K562 (cell line): ENCODE results near the gene AGAP3. TPM values are rescaled to one million over a fixed set of nuclear protein-coding genes. Genes with fewer than 3 reads are reported as not detected.

Experiments used
- BDP1 ChIP-seq: IDR thresholded peaks from 3 replicates; pipeline ENCODE4 v1.6.1; 2011; ENCODE audit not compliant: insufficient read length, insufficient read depth
- CHAMP1 ChIP-seq: fragments of 450-650 bp; IDR thresholded peaks from 2 replicates; pipeline ENCODE4 v1.6.1; 2016; ENCODE audit warnings: mild to moderate bottlenecking
- CHCHD3 ChIP-seq: fragments of 250-450 bp; sonication (Bioruptor Pico); IDR thresholded peaks from 2 replicates; pipeline ENCODE4 v2.1.2; 2022; ENCODE audit warnings: mild to moderate bottlenecking
- CREBBP ChIP-seq: IDR thresholded peaks from one replicate; pipeline ENCODE4 v1.6.1; 2012; ENCODE audit warnings: low read depth, mild to moderate bottlenecking, control low read depth, inconsistent platforms, low read length
- DLX4 ChIP-seq: fragments of 250-450 bp; sonication (Bioruptor Pico); IDR thresholded peaks from 2 replicates; pipeline ENCODE4 v1.6.1; 2021; ENCODE audit warnings: mild to moderate bottlenecking
- DNMT1 ChIP-seq: fragments of 450-650 bp; IDR thresholded peaks from 2 replicates; pipeline ENCODE4 v1.6.1; 2016; ENCODE audit warnings: antibody characterized with exemption, mild to moderate bottlenecking
- GABPB1 ChIP-seq: sonication (generic); formaldehyde crosslinking; IDR thresholded peaks from 2 replicates; pipeline ENCODE4 v1.8.0; 2022; ENCODE audit warnings: mild to moderate bottlenecking, missing genetic modification reagents
- GTF2F1 ChIP-seq: IDR thresholded peaks from 2 replicates; pipeline ENCODE4 v1.6.1; 2011; ENCODE audit warnings: low read depth, low read length, improper control_type of control experiment
- NCOA6 ChIP-seq: fragments of 450-650 bp; IDR thresholded peaks from 2 replicates; pipeline ENCODE4 v1.6.1; 2017; ENCODE audit warnings: mild to moderate bottlenecking
- POLR2H ChIP-seq: IDR thresholded peaks from 2 replicates; pipeline ENCODE4 v1.6.1; 2016; ENCODE audit warnings: missing genetic modification characterization, low read depth, mild to moderate bottlenecking, control low read depth, missing compliant biosample characterization, moderate library complexity
- RBBP5 ChIP-seq: fragments of 200-600 bp; sonication (generic); IDR thresholded peaks from 2 replicates; pipeline ENCODE4 v1.6.1; 2012; ENCODE audit warnings: borderline replicate concordance, mild to moderate bottlenecking, low read length, control low read depth, inconsistent platforms; ENCODE audit not compliant: insufficient read depth, poor library complexity, severe bottlenecking
- RBM17 ChIP-seq: fragments of 200-400 bp; formaldehyde crosslinking; IDR thresholded peaks from 2 replicates; pipeline ENCODE4 v1.6.1; 2017; ENCODE audit warnings: low read depth, mild to moderate bottlenecking, low read length, borderline replicate concordance
- SRSF1 ChIP-seq: fragments of 200-400 bp; formaldehyde crosslinking; IDR thresholded peaks from 2 replicates; pipeline ENCODE4 v1.6.1; 2017; ENCODE audit warnings: mild to moderate bottlenecking, low read depth, low read length, moderate library complexity
- STAT5A ChIP-seq: IDR thresholded peaks from 2 replicates; pipeline ENCODE4 v1.6.1; 2012; ENCODE audit warnings: low read length, inconsistent platforms, borderline replicate concordance
- U2AF1 ChIP-seq: fragments of 200-400 bp; formaldehyde crosslinking; optimal IDR thresholded peaks from 2 replicates; pipeline ENCODE3; 2017; ENCODE audit warnings: mild to moderate bottlenecking, low read depth, low read length, moderate library complexity
- YBX1 ChIP-seq: fragments of 450-650 bp; IDR thresholded peaks from 2 replicates; pipeline ENCODE4 v1.7.1; 2016; ENCODE audit warnings: mild to moderate bottlenecking
- ZC3H11A ChIP-seq: IDR thresholded peaks from 2 replicates; pipeline ENCODE4 v1.6.1; 2012; ENCODE audit warnings: low read depth, low read length, improper control_type of control experiment
- ZFX ChIP-seq: sonication (generic); formaldehyde crosslinking; IDR thresholded peaks from 2 replicates; pipeline ENCODE4 v1.8.0; 2022; ENCODE audit warnings: mild to moderate bottlenecking, missing genetic modification reagents, moderate library complexity
- ZNF518B ChIP-seq: fragments of 250-450 bp; sonication (Bioruptor Pico); IDR thresholded peaks from 2 replicates; pipeline ENCODE4 v1.5.0; 2021; ENCODE audit warnings: mild to moderate bottlenecking, moderate library complexity
- ZNF707 ChIP-seq: fragments of 250-450 bp; sonication (Bioruptor Pico); conservative IDR thresholded peaks from 2 replicates; pipeline ENCODE4 v1.8.0; 2022; ENCODE audit warnings: inconsistent platforms, mild to moderate bottlenecking, moderate library complexity
- ZSCAN32 ChIP-seq: fragments of 450-650 bp; formaldehyde crosslinking; IDR thresholded peaks from 2 replicates; pipeline ENCODE4 v1.4.0; 2020; ENCODE audit warnings: mild to moderate bottlenecking, moderate library complexity
- polyA plus RNA-seq, 8 experiments: library from polyadenylated mRNA; depleted of rRNA in 4 of 8; stranded (reverse) in 5 of 8; unstranded in 3 of 8; fragments of >200 nt; fragmentation: Nextera tagmentation in 2 of 8; fragmentation: Illumina TruSeq in 1 of 8; extraction: Ambion mirVana in 2 of 8; extraction: Trizol in 1 of 8; gene quantifications; 2 replicates each; pipeline versions ENCODE4 v1.2.1 to v1.2.3, GENCODE V29; 2011 to 2014; ENCODE audit warnings: inconsistent platforms in 1 of 8, missing spikeins in 1 of 8
- total RNA-seq, 7 experiments: library from RNA; depleted of rRNA in 6 of 7; stranded (reverse); fragments of >200 nt in 6 of 7; fragmentation: Illumina TruSeq in 2 of 7; extraction: Trizol in 2 of 7; gene quantifications; 2 replicates each; pipeline versions ENCODE4 v1.2.1 to v1.2.3, GENCODE V29; 2011 to 2021; ENCODE audit warnings: low replicate concordance in 1 of 7
- TF ChIP-seq, protein P1 (sequence below): fragments of 250-450 bp; sonication (Bioruptor Pico); IDR thresholded peaks from 2 replicates; pipeline ENCODE4 v1.5.0; 2020; ENCODE audit warnings: mild to moderate bottlenecking

AGAP3 gene
- total and polyA plus RNA-seq, 9 of the 15 experiments (the other 6 are each of a cell fraction or from before 2014, with no cell fraction given): 3.4 to 208 (median 62.2) TPM

DNA sequence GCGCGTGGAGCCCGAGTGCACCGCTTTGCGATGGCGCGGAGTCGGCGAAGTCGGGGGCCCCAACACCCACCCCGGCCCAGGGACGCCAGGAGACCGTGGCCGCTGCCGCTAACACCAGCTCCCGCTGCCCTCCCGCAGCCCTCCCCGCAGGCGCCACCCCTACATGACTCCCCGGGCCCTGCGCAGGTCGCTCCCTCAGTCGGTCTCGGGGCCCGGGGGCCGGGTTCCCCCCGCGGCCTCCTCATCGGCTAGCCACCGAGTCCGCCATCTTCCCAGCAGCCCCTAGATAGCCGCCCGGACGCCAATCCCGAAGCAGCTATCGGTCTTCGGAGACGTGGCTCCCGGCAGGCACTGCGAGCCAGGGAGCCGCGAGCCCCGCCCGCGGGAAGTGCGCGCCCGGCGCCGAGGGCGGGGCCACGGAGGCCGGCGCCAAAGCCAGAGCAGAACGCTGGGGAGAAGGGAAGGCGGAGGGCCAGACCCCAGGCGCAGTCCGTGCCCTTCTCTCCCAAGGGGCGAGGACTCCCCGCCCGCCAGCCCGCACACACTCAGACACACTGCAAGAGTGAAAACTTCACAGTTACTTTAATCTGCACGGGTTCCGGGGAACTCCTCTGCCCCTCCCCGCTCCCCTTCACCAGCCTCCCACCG is 5.6 kb upstream of the AGAP3 start, which contains the start of gene FASTK (continued):
- TF ChIP-seq ZNF518B (CRISPR knock-in tag) (no peak), POLR2H (tag) (no peak), RBM17 (no peak), CREBBP (no peak), GTF2F1 (peak; percentile 74; the same call in 1 of the 2 replicates), ZFX (CRISPR knock-in tag) (peak; percentile 97), YBX1 (no peak), GABPB1 (CRISPR knock-in tag) (peak; percentile 73; the same call in 1 of the 2 replicates), CHAMP1 (no peak), STAT5A (no peak), SRSF1 (0 out of 2 replicates have a peak, but pooled peaks have one; percentile 67), DNMT1 (0 out of 2 replicates have a peak, but pooled peaks have one; percentile 43), RBBP5 (peak; percentile 82), U2AF1 (peak; percentile 84), CHCHD3 (CRISPR knock-in tag) (0 out of 2 replicates have a peak, but pooled peaks have one; percentile 25), NCOA6 (no peak), ZNF707 (CRISPR knock-in tag) (no peak), ZC3H11A (no peak), DLX4 (CRISPR knock-in tag) (no peak), BDP1 (no peak), ZSCAN32 (CRISPR knock-in tag) (peak; percentile 14; the same call in 1 of the 2 replicates)
- TF ChIP-seq, protein P1, sequence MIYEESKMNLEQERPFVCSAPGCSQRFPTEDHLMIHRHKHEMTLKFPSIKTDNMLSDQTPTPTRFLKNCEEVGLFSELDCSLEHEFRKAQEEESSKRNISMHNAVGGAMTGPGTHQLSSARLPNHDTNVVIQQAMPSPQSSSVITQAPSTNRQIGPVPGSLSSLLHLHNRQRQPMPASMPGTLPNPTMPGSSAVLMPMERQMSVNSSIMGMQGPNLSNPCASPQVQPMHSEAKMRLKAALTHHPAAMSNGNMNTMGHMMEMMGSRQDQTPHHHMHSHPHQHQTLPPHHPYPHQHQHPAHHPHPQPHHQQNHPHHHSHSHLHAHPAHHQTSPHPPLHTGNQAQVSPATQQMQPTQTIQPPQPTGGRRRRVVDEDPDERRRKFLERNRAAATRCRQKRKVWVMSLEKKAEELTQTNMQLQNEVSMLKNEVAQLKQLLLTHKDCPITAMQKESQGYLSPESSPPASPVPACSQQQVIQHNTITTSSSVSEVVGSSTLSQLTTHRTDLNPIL (CRISPR knock-in tag): no peak
